Hematopoietic multipotent progenitor cell treated with erythropoietin and hydrocortisone succinate and interleukin-3 and kit ligand, for 15 days (in vitro differentiated cells): ENCODE data around the gene PPT2.
A peak's percentile ranks its signal among the peaks of the same experiment; 100 is the strongest.

ENCODE experiments used
- DNase-seq: peaks from one replicate; pipeline ENCODE4 v3.0.0-alpha.2; 2015; ENCODE audit warnings: low spot score

The PPT2 gene, protein sequence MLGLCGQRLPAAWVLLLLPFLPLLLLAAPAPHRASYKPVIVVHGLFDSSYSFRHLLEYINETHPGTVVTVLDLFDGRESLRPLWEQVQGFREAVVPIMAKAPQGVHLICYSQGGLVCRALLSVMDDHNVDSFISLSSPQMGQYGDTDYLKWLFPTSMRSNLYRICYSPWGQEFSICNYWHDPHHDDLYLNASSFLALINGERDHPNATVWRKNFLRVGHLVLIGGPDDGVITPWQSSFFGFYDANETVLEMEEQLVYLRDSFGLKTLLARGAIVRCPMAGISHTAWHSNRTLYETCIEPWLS

DNA sequence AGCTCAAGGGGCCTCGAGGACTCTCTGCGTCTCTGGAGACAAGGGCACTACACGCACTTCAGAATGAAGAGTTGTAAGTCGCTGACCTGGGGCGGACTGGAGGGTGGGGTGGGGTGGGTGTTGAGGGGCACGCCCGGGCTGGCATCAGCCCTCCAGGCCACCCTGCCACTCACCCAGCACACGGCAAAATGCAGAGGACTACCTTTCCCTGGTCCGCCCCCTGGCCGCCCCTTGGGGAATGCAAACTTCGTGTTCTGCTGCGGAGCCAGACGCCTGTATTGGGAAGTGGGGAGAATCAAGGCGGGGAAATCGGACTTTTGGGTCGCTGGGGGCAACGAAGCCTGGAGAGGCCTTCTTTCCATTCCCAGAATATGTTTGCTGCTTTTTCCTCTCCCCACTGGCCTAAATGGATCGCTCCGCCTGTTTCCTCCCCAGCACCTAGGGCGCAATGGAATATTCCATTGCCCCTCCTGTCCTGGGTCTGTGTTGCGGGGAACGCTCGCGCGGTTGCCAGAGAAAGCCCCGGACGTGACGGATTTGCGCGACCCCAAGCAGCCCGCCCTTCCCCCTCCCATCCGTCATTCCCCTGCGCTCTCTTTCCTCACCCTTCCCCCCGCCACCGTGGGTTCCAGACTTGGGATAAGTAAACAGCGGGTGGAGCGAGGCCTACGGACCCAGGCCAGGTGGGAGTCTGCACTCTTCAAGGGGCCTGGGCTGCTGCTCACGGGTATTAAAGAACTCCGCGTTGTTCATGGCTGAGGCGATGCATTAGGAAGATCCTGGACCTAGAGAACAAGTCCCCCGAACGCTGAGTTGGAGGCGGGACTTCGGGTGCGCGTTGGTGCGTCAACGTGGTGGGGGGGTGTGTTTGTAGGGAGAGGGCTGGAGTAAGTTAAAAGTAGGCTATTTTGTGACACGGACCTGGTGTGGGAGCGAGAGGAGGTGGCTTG lies at the start of gene PPT2:
PPT2 (plus strand) TSS at position 578 of the 950 bp plus-strand sequence. CDS start 454 bp downstream, outside the sequence.
- DNase-seq: peak; percentile 87

DNA sequence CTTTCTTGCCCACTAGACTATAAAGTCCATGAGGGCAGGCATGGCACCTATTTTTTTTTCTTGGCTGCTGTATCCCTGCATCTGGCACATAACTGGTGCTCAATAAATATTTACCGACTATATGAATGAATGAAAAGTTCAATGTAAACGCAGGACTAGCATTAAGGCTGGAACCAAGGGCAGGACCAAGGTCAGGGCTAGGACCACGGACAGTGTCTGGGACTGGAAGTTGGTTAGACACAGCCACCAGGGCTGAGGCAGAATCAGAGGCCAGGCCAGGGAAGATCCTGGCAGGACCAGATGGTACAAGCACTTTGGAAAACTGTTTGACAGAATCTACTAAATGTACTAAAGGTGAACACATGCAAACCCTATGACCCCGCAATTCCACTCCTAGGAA lies 48.5 kb upstream of the PPT2 start:
- no peak for DNase-seq

DNA sequence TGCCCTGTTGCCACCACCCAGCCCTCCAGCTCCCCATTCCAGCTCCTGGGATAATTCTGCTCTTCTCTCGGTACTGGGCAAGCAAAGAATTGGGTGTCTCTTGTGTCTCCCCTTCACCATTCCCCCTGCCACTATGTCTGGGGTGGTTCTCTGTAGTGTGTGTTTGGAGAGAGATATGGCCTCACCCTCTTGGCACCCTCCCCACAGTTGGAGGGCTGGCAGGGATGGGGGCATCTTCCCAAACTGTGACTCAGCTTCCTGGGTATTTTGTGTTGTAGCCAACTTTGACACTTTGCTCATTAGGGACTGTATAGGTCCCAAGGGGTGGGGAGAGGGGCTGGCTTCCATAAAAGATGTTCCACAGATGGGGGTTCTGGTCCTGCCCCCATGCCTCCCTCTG lies 46.5 kb upstream of the PPT2 start:
- peak; percentile 89 for DNase-seq

DNA sequence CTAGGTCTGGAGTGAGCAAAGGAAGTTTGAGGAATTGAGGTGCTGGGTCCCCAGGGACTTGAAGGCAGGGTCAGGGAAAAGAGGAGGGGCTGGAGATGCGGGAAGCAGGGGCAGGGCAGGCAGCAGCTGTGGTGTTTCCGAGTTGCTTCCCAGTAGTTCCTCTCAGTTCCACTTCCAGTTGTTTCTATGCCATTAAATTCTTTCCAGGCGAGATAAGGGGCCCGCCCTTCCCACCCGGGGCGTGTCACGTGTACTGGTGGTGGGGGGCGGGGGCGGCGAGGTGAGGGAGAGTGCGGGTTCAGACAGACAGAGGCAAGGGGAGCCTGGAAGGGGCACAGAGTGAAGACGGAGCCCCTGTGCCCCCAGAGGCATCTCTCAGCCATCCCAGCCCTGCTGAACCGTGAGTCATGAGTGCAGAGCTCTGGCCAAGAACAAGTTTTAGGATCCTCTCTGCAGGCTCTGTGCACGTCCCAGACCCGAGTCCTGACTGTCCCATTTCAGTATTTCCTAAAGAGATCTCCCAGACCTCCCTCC lies 45.8 kb upstream of the PPT2 start:
- DNase-seq: peak; percentile 64

DNA sequence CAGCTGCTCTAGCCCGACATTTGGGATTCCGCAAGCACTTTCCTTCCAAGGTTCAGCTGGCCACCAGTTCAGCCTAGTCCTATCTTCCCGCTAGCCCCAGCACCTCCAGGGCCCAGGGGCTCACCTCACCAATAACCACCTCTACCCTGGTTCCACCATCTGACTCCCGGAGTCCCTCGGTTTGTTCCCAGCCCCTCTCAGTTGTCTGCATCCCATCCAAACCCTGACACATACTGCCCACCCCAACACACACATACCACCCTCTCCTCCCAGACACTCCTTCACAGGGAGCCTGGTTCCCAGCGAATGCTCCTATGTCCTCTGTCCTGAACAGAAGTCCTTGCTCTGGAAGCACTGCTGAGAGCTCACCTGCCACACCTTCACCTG lies 45.2 kb upstream of the PPT2 start:
- no peak for DNase-seq

DNA sequence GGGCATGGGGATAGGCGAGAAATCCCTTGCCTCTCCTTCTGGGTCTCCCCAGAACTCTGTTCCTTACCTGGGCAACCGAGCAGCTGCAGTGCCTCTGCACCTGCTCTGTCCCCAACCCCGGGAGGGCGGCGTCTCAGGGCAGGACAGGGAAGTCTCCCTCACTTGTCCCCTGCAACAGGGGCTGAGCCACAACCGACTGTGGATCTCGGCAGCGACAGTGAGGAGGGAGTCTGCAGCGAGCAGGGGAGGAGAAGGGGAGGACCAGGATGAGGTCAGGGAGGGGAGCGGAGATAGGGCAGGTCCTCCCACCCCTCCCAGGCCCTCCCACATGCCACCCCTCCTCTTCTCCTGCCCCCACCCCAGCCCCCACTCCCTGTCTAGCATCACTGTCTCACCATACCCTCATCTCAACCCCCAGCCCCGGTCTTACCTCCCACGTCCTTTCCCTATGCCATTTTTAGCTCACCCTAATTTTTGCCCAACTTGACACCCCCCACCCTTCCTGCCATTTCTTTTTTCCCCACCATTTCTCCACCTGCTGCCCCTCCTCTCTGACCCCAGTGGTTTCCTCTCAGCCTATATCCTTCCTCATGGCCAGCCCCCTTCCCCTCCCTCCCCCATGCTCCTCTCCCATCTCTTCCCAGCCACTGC lies 44.7 kb upstream of the PPT2 start, which contains the start of gene TNXB:
TNXB (minus strand) TSS at position 225 of the 651 bp plus-strand sequence. CDS start 11,140 bp downstream, outside the sequence.
- peak; percentile 50 for DNase-seq

DNA sequence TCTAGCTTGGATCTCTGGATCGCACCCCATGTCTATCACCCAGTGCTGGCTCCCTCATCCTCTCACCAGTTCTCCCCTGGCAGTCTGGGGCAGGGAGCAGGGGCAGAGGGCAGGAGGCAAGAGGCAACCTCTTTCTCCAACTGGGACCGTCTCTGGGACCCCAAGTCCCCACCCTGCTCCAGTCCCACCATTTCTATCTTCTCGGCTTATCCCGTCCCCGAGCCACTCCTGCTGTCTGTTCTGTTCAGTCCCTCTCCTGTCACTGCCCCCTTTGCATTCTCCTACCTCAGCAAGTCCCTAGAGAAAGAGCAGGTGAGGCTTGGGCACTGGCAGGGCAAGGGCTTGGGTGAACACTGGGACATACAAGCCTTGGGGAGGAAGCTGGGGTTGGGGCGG lies 44.2 kb upstream of the PPT2 start:
- no peak for DNase-seq

DNA sequence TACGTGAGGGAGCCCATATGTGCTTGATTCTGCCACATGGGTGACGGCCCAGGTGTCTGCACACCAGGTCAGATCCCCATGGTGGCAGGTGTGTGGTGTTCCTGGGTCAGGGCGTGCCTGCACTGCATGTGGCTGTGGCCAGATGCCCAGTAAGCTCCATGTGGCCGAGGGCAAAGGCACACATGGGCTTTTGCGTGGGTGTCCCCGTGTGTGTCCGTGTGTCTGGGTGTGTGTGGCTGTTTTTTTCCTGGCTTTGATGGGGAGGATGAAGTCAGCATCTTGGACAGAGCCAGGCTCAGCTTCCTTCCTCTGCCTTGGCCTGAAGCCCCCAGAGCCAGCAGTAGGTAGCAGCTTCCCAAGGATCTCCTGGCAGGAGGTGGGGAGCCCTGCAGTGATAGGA lies 43.3 kb upstream of the PPT2 start:
- DNase-seq: no peak

DNA sequence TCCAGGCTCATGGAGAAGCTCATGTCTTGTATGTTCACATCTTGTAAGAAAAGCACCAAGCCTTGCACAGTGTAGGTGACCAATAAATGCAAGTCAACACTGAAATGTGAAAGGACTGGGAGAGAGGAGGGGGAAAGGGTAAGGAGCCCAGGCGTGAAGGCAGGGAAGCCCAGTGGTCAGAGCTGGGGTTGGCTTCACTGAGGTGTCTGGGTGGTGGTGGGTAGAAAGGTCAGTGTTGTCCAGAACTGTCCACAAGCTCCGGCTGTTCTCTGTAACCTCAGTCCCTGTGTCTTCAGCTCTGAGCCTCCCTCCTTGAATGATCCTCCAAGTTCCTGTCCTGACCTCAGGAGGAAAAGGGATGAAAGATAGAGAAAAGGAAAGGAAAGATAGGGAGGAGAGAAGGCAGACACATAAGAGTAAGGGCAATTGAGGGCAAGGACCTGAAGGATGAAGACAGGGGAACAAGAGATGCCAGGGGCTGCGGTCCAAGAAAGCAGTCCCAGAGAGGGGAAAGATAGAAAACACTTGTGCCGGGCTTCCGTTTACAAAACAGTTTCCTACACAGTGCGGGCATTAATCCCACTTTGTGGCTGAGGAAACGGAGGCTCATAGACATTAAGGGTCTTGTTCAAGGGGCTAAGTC lies 42.4 kb upstream of the PPT2 start:
- DNase-seq: no peak

DNA sequence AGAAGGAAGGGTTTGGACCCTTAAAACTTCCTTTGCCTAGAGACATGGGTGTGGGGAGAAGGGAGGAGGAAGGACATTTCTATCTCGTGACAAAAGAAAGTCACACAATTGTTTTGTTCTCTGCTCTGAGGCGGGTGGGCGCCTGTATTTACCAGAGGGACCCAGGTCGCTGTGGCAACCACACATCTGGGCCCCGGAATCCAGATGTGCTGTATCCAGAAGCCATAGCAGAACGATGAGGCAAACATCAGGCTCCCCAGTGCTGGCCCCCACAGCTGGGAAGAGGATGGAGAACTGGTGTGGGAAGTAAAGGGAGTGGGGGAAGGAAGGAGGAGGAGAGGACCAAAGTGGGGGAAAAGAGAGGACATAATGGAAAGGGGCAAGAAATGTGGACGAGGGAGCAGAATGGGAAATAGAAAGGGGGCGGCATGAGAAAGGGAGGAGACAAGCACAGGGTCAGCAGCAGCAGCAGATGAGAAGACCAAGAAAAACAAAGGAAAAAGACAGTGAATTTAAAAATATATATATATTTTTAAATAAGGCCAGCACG lies 41.4 kb upstream of the PPT2 start:
- no peak for DNase-seq

DNA sequence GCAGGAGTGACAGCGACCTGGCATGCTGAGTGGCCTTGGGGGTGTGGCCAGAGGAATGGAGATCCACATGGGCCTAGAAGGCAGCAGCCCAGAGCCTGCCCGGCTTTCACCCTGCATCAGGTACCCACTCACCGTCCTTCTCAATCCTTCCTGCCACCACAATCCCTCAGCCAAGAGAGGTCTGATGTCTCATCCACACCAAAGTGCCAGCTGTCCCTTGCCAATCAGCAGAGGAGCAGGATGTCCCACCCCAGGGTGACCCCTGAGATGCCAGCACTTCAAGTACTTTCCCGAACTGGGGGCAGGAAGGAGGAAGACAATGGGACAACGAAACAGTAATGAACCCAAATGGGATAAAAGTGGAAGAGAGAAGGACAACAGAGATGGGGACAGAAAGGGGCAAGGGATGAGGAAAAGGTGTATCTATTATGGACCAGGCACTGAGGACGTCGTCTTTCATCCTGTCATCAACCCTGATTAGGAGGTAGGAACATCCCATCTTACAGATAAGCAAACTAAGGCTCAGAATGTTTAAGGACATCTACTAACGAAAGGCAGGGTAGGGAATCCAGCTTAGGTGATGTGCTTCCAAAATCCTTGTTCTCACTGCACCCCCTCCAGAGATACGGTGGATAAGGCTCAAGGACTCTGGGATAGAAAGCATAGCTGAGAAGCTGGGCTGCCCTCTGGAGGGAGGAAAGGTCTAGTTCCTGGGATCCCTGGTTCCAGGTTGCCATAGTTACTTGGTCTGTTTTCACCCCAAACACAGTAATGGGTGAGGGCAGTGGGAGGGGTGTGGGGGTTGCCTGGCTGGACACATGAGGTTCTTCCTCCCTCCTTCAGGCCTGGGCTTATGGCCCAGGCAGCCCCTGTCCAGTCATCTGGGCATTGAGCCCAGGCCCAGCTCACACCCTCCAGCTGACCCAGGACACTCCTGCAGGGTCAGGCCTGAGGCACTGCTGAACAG lies 40.3 kb upstream of the PPT2 start:
- DNase-seq: no peak

DNA sequence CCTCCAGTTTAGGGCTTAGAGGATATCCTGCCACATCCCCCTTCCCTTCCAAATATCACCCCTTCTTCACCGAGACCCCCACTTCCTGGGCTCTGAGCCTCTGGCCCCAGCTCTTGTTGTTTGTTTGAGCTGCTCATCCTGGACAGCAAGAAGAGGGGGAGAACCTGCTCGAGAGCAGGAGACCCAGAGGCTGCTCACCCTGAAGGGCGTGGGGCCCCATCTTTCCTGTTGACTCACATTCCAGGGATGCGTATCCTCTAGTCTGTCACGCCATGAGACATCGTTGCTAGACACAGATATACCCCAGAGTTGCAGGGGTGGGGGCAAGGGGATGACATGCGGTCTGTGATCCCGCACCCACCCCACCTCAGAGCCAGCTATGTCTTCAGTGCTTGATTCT lies 39.1 kb upstream of the PPT2 start:
- DNase-seq: no peak

DNA sequence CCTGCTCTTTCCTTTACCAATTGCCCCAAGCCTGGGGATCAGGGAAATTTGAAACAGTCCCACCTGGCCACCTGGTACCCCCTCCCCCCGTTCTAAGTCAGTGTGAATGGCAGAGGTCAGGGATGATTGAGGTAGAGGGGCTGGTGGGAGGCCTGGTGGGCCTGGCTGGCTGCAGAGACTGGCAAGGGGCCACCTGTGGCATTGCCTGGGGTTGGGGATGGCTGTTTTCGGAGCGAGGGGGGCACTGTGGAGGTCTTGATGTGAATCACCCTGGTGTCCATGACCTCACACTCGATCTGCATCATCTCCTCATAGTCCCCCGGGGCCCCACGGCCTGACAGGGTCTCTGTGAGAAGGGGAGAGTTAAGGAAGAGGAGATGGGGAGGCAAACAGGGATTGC lies 38.3 kb upstream of the PPT2 start:
- DNase-seq: no peak

DNA sequence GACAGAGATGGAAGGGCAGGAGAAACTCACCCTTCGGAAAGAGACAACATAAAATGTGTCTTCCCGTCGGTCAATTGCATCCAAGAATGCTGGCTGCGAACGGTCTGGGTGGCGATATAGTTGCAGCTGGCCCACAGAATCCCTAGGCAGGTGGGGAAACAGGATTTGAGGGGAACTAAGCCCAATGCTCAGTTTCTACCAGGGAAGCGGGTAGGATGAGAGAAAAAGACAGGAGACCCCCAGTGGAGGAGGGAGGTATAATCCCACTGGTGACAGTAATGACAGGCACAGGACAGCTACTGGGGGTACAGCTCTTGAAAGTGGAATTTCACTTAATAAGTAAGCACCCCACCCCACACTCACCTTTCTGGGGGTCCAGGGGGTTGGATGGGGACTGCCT lies 37.3 kb upstream of the PPT2 start:
- peak; percentile 61 for DNase-seq

DNA sequence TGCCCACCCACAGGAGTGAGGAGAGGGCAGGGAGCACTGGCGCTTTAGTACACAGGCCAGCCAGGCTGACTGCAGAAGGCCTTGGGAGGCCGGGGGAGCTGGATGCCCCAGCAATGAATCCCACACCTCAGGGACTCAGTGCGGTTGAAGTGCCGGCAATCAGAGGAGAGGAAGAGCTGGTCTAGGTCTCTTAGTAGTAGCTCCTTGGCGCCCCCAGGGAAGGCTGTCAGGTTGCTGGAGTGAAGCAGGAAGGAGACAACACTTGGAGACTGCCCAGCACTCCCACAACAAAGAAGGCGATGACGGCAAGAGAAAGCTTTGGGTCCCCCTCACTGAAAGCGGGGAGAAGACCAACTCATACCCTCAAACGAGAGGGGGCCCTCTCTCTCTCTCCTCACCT lies 36.5 kb upstream of the PPT2 start:
- DNase-seq: no peak

DNA sequence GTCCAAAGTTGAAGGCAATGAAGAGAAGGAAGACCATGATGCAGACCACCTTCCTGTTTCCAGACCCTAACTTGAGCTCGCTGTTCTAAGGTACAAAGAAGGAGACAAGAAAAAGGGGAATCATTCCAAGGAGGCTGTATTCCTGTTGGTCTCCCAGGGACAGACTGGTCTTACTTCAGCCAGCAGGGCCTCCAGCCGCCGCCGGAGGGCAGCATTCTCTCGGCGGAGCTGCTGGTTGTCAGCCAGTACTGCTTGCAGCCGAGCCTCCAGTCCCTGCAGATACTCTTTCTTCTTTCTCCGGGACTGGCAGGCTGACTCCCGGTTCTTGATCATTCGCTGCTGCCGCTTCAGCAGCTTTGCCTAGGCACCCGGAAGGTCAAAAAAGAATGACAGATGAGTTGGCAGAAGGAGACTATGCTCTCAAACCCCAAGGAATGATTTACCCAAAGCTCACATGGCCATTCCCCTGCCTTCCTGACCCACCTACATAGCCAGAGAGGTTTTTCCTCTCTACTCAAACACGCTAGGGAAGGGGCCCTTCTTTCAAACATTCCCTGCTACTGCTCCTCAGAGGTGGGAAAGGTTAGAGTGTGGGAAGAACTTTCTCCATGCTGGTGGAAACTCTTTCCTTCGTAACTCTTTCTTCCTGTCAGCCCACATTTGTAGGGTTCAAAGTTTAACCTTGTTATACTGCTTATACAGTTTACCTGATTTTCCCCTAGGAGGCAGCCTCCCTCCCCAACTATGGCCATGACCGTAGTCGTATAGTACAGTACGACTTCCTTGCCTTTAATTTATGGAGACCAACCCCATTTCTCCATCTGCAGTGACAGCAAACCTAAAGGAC lies 34.9 kb upstream of the PPT2 start:
- peak; percentile 84 for DNase-seq

DNA sequence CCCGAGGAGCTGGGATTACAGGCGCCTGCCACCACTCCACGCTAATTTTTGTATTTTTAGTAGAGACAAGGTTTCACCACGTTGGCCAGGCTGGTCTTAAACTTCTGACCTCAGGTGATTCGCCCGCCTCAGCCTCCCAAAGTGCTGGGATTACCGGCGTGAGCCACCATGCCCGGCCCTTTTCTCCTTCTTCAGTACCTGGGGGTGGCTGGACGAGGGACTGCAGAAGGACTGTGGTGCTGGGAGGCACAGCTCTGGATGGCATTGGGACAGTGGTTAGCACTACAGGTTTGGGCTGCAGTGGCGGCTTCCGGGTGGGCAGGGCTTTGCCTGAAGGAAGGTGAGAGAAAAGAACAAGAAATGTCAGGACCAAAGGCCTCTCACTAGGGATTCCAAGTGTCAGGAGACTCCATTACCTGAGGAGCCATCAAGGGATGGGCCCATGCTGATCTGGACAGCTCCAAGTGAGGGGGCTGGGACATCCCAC lies 33.3 kb upstream of the PPT2 start:
- no peak for DNase-seq

DNA sequence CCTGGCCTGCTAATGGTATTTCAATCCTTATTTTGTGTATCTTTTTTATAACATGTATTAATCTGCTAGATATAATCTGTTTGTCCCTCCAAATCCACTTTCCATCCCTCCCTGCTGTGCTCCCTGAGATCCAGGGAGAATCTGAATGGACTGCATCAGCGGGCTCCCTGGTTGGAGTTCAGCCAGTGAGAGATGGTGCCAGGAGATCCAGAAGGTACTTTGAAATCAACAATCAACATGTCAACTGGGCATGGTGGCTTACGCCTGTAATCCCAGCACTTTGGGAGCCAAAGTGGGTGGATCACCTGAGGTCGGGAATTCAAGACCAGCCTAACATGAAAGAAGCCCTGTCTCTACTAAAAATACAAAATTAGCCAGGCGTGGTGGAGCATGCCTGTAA lies 30.3 kb upstream of the PPT2 start:
- no peak for DNase-seq

DNA sequence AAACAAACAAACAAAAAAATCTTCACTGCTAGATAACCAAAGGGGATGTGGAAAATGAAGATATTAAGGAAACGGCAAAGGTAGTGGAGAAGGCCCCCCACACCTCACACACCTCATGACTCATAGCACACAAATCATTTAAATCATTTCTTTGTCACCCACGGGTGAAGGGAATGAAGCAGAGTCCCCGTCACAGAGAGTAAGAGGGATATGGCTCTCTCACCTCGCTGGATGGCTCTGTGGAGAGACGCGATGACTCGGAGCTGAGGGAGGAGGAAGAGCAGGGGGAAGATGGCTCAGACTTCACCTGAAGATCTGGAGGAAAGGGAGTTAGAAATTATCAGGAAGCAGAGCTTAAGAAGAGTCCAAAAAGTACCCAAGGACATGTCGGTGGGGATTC lies 27.1 kb upstream of the PPT2 start:
- DNase-seq: no peak

DNA sequence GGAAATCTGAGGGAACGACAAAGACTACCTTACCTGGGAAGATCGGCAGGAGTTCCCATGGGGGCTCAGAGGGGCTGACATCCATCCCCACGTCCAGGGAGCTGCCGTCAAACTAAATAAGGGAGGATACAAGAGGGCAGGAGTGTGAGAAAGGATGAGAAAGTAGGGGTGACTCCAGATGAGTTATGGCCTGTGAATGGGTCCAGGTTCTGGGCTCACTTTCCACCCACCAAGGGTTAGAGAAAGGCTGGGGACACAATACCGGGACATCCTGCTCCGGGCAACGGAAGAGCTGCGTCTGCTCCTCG lies 26.6 kb upstream of the PPT2 start:
- DNase-seq: no peak
